Liver (tissue), 9 donors: ENCODE data around the gene DDI1. TPM values are rescaled to one million over a fixed set of nuclear protein-coding genes. Genes with fewer than 3 reads are reported as not detected.

Experiments
- DNase-seq: peaks from one replicate; pipeline ENCODE4 v3.0.0-alpha.2; 2017; ENCODE audit warnings: low spot score
- H3K27ac ChIP-seq, 2 donors: one replicate each; pipeline ENCODE4 v1.7.0; 2013; ENCODE audit warnings: inconsistent platforms in 2 of 2, low read length in 2 of 2, control low read depth in 1 of 2, low read depth in 1 of 2, mild to moderate bottlenecking in 1 of 2
- H3K27me3 ChIP-seq, 4 donors: one replicate each; pipeline versions ENCODE4 v1.6.1 to v1.7.0; 2013; ENCODE audit warnings: low read length in 3 of 4, inconsistent platforms in 1 of 4, mild to moderate bottlenecking in 1 of 4, moderate library complexity in 1 of 4; ENCODE audit not compliant: control insufficient read depth in 4 of 4, insufficient read depth in 4 of 4
- H3K36me3 ChIP-seq, 4 donors: one replicate each; pipeline versions ENCODE4 v1.6.1 to v1.7.0; 2013; ENCODE audit warnings: low read length in 3 of 4, mild to moderate bottlenecking in 3 of 4, low read depth in 1 of 4, moderate library complexity in 1 of 4; ENCODE audit not compliant: control insufficient read depth in 4 of 4, insufficient read depth in 3 of 4
- H3K4me1 ChIP-seq, 4 donors: one replicate each; pipeline versions ENCODE4 v1.6.1 to v1.7.0; 2013; ENCODE audit warnings: low read length in 3 of 4, mild to moderate bottlenecking in 3 of 4, moderate library complexity in 1 of 4; ENCODE audit not compliant: control insufficient read depth in 4 of 4, insufficient read depth in 4 of 4
- H3K4me3 ChIP-seq, 3 donors: one replicate each; pipeline versions ENCODE4 v1.6.1 to v1.7.0; 2013; ENCODE audit warnings: low read length in 3 of 3, control low read depth in 1 of 3, low read depth in 1 of 3, mild to moderate bottlenecking in 1 of 3
- H3K9ac ChIP-seq, 2 donors: one replicate each; pipeline ENCODE4 v1.7.0; 2013; ENCODE audit warnings: low read length in 2 of 2, mild to moderate bottlenecking in 2 of 2, moderate library complexity in 2 of 2, control low read depth in 1 of 2, low read depth in 1 of 2
- H3K9me3 ChIP-seq, 4 donors: one replicate each; pipeline versions ENCODE4 v1.6.1 to v1.7.0; 2013; ENCODE audit warnings: low read length in 3 of 4; ENCODE audit not compliant: control insufficient read depth in 4 of 4
- EGR1 ChIP-seq, 2 donors: IDR thresholded peaks; 2 replicates each; pipeline ENCODE4 v1.6.1; 2016 to 2018; ENCODE audit warnings: antibody characterized with exemption in 2 of 2, low read depth in 2 of 2
- FOXA1 ChIP-seq: IDR thresholded peaks from 2 replicates; pipeline ENCODE4 v1.6.1; 2016; ENCODE audit warnings: antibody characterized with exemption
- FOXA2 ChIP-seq: IDR thresholded peaks from 2 replicates; pipeline ENCODE4 v1.6.1; 2016; ENCODE audit warnings: antibody characterized with exemption
- GABPA ChIP-seq, 2 donors: IDR thresholded peaks in 1 of 2; conservative IDR thresholded peaks in 1 of 2; 2 replicates each; pipeline ENCODE4 v1.6.1; 2016; ENCODE audit warnings: antibody characterized with exemption in 2 of 2, mild to moderate bottlenecking in 1 of 2, moderate library complexity in 1 of 2
- HNF4A ChIP-seq, 2 donors: conservative IDR thresholded peaks; 2 replicates each; pipeline ENCODE4 v1.6.1; 2016; ENCODE audit warnings: antibody characterized with exemption in 2 of 2, mild to moderate bottlenecking in 2 of 2
- HNF4G ChIP-seq: IDR thresholded peaks from 2 replicates; pipeline ENCODE4 v1.6.1; 2016; ENCODE audit warnings: antibody characterized with exemption
- JUND ChIP-seq, 2 donors: IDR thresholded peaks; 2 replicates each; pipeline ENCODE4 v1.6.1; 2016; ENCODE audit warnings: antibody characterized with exemption in 2 of 2
- MAX ChIP-seq: IDR thresholded peaks from 2 replicates; pipeline ENCODE4 v1.6.1; 2016; ENCODE audit warnings: antibody characterized with exemption
- NR2F2 ChIP-seq: IDR thresholded peaks from 2 replicates; pipeline ENCODE4 v1.6.1; 2016; ENCODE audit warnings: antibody characterized with exemption
- RAD21 ChIP-seq, 2 donors: IDR thresholded peaks; 2 replicates each; pipeline ENCODE4 v1.6.1; 2016; ENCODE audit warnings: antibody characterized with exemption in 2 of 2, mild to moderate bottlenecking in 2 of 2
- RXRA ChIP-seq, 2 donors: IDR thresholded peaks; 2 replicates each; pipeline ENCODE4 v1.6.1; 2017 to 2018; ENCODE audit warnings: antibody characterized with exemption in 2 of 2, mild to moderate bottlenecking in 1 of 2
- TAF1 ChIP-seq: conservative IDR thresholded peaks from 2 replicates; pipeline ENCODE4 v1.6.1; 2016; ENCODE audit warnings: antibody characterized with exemption, mild to moderate bottlenecking
- YY1 ChIP-seq: IDR thresholded peaks from 2 replicates; pipeline ENCODE4 v1.6.1; 2016; ENCODE audit warnings: antibody characterized with exemption, mild to moderate bottlenecking
- ZBTB33 ChIP-seq: IDR thresholded peaks from 2 replicates; pipeline ENCODE4 v1.6.1; 2016; ENCODE audit warnings: antibody characterized with exemption
- WGBS: extraction: QIAGEN DNeasy Blood & Tissue Kit; methylation state at CpG from one replicate; pipeline ENCODE4 v1.1.7; 2013; 5-methylcytosine and 5-hydroxymethylcytosine counted together
- polyA plus RNA-seq, 2 donors: library from polyadenylated mRNA; stranded (reverse) in 1 of 2; unstranded in 1 of 2; fragments of 200-250 nt in 1 of 2; fragments of >200 nt in 1 of 2; fragmentation: Nextera tagmentation in 1 of 2; extraction: Ambion mirVana in 1 of 2; gene quantifications; one replicate each; pipeline versions ENCODE4 v1.2.1 to v1.2.3, GENCODE V29; 2013 to 2015
- total RNA-seq, 2 donors: library from RNA; depleted of rRNA; stranded (reverse); fragments of >200 nt; gene quantifications; one replicate each; pipeline ENCODE4 v1.2.3, GENCODE V29; 2014
- TF ChIP-seq, protein P1 (sequence below): IDR thresholded peaks from 2 replicates; pipeline ENCODE4 v1.6.1; 2016; ENCODE audit warnings: antibody characterized with exemption, mild to moderate bottlenecking
- TF ChIP-seq, protein P2 (sequence below): fragments of 150-350 bp; IDR thresholded peaks from 2 replicates; pipeline ENCODE4 v1.5.1; 2017; ENCODE audit warnings: improper control_type of control experiment, low read depth, low read length; ENCODE audit not compliant: missing input control
- donor health status: healthy.
- donor health status: healthy.
- donor health status: healthy.
- donor health status: healthy.
- donor health status: healthy.

Gene DDI1
- total and polyA plus RNA-seq, 4 donors: 0.07 TPM; not detected in 3

- no peak for DNase-seq
- H3K4me3 ChIP-seq: no peak overlapping the region
- TF ChIP-seq TAF1: no peak
- no peak for TF ChIP-seq HNF4A (conservative IDR thresholded peaks at IDR 0.05)
- no peak for TF ChIP-seq FOXA1
- no peak for TF ChIP-seq MAX
- TF ChIP-seq EGR1 (IDR thresholded peaks at IDR 0.05; ENCODE audit: low read depth in 2 of 2): no peak
- TF ChIP-seq, protein P1, sequence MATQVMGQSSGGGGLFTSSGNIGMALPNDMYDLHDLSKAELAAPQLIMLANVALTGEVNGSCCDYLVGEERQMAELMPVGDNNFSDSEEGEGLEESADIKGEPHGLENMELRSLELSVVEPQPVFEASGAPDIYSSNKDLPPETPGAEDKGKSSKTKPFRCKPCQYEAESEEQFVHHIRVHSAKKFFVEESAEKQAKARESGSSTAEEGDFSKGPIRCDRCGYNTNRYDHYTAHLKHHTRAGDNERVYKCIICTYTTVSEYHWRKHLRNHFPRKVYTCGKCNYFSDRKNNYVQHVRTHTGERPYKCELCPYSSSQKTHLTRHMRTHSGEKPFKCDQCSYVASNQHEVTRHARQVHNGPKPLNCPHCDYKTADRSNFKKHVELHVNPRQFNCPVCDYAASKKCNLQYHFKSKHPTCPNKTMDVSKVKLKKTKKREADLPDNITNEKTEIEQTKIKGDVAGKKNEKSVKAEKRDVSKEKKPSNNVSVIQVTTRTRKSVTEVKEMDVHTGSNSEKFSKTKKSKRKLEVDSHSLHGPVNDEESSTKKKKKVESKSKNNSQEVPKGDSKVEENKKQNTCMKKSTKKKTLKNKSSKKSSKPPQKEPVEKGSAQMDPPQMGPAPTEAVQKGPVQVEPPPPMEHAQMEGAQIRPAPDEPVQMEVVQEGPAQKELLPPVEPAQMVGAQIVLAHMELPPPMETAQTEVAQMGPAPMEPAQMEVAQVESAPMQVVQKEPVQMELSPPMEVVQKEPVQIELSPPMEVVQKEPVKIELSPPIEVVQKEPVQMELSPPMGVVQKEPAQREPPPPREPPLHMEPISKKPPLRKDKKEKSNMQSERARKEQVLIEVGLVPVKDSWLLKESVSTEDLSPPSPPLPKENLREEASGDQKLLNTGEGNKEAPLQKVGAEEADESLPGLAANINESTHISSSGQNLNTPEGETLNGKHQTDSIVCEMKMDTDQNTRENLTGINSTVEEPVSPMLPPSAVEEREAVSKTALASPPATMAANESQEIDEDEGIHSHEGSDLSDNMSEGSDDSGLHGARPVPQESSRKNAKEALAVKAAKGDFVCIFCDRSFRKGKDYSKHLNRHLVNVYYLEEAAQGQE: no peak
- no peak for TF ChIP-seq RAD21 (IDR thresholded peaks at IDR 0.05)
- TF ChIP-seq RXRA (IDR thresholded peaks at IDR 0.05): no peak
- TF ChIP-seq NR2F2: no peak
- no peak for TF ChIP-seq GABPA (IDR thresholded peaks at IDR 0.05 in 1 of 2, conservative IDR thresholded peaks at IDR 0.05 in 1 of 2)
- no peak for TF ChIP-seq FOXA2
- TF ChIP-seq, protein P2, sequence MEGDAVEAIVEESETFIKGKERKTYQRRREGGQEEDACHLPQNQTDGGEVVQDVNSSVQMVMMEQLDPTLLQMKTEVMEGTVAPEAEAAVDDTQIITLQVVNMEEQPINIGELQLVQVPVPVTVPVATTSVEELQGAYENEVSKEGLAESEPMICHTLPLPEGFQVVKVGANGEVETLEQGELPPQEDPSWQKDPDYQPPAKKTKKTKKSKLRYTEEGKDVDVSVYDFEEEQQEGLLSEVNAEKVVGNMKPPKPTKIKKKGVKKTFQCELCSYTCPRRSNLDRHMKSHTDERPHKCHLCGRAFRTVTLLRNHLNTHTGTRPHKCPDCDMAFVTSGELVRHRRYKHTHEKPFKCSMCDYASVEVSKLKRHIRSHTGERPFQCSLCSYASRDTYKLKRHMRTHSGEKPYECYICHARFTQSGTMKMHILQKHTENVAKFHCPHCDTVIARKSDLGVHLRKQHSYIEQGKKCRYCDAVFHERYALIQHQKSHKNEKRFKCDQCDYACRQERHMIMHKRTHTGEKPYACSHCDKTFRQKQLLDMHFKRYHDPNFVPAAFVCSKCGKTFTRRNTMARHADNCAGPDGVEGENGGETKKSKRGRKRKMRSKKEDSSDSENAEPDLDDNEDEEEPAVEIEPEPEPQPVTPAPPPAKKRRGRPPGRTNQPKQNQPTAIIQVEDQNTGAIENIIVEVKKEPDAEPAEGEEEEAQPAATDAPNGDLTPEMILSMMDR: no peak
- TF ChIP-seq JUND (IDR thresholded peaks at IDR 0.05): no peak
- TF ChIP-seq YY1: no peak
- no peak for TF ChIP-seq ZBTB33
- no peak for TF ChIP-seq HNF4G
- 33% methylated on average over 2 of the region's 2 CpGs for WGBS
- H3K4me1 ChIP-seq: no peaks in the 10 kb centered on the region
- no peak overlapping the region for H3K27ac ChIP-seq
- H3K9ac ChIP-seq: no peak overlapping the region
- H3K36me3 ChIP-seq: no peaks in the 10 kb centered on the region
- H3K9me3 ChIP-seq: no peaks in the 10 kb centered on the region
- no peaks in the 10 kb centered on the region for H3K27me3 ChIP-seq
These were observed 31.1 kb upstream of the DDI1 start for GRCh38 chr11:104005234-104005855.

DNA sequence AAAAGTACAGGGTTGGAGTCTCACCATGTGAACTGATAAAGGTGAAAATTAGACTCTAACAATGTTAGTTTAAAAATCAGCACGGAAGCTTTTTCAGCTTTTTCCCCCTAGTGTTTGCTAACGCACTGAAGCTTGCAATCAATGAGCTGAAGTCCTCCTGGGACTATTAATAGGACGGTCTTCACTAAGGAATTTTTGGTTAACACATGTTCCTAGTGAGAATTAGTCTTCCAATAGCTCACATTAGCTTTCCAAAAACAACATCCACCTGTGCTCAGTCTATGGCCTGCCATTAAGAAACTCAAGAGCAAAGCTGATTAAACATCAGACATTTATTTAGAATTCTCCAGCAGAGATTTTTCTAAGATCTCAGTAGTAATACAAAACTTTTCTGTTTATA, 26.7 kb upstream of the DDI1 start:
- no peak overlapping the region for H3K9ac ChIP-seq
- H3K4me1 ChIP-seq: no peaks in the 10 kb centered on the region
- H3K4me3 ChIP-seq: no peak overlapping the region
- H3K9me3 ChIP-seq: no peaks in the 10 kb centered on the region
- no peaks in the 10 kb centered on the region for H3K36me3 ChIP-seq
- H3K27me3 ChIP-seq: no peaks in the 10 kb centered on the region
- WGBS: 32% methylated on average over 3 of the region's 3 CpGs
- no peak for DNase-seq
- TF ChIP-seq HNF4A (conservative IDR thresholded peaks at IDR 0.05) (no peak), GABPA (IDR thresholded peaks at IDR 0.05 in 1 of 2, conservative IDR thresholded peaks at IDR 0.05 in 1 of 2) (no peak), RAD21 (IDR thresholded peaks at IDR 0.05) (no peak)
- no peak overlapping the region for H3K27ac ChIP-seq
